Smooth muscle cell (in vitro differentiated cells): ENCODE data around the gene CD40. TPM values are rescaled to one million over a fixed set of nuclear protein-coding genes. Genes with fewer than 3 reads are reported as not detected.

ENCODE experiments used
- DNase-seq: peaks from one replicate; lab custom pipeline; 2025; ENCODE audit not compliant: unreplicated experiment; lab: John Stamatoyannopoulos, UW
- H2AFZ ChIP-seq: fragments of 200-600 bp; sonication (generic); 2 replicates; pipeline ENCODE4 v1.6.0; 2016; ENCODE audit warnings: antibody characterized with exemption, low read depth, mild to moderate bottlenecking
- H3F3A ChIP-seq: fragments of 200-600 bp; sonication (generic); 2 replicates; pipeline ENCODE4 v1.6.0; 2017; ENCODE audit warnings: antibody characterized with exemption, low read depth
- H3K27ac ChIP-seq: fragments of 200-600 bp; sonication (generic); 2 replicates; pipeline ENCODE4 v1.5.1; 2016; ENCODE audit warnings: low read depth, mild to moderate bottlenecking
- H3K27me3 ChIP-seq: fragments of 200-600 bp; sonication (generic); 2 replicates; pipeline ENCODE4 v1.6.1; 2016; ENCODE audit warnings: low read depth, mild to moderate bottlenecking
- H3K36me3 ChIP-seq: fragments of 200-600 bp; sonication (generic); 2 replicates; pipeline ENCODE4 v1.5.1; 2016; ENCODE audit warnings: low read depth
- H3K4me1 ChIP-seq: fragments of 200-600 bp; sonication (generic); 2 replicates; pipeline ENCODE4 v1.5.1; 2016; ENCODE audit warnings: low read depth
- H3K4me2 ChIP-seq: fragments of 200-600 bp; sonication (generic); 2 replicates; pipeline ENCODE4 v1.6.0; 2016; ENCODE audit warnings: mild to moderate bottlenecking
- H3K4me3 ChIP-seq: fragments of 200-600 bp; sonication (generic); 2 replicates; pipeline ENCODE4 v1.5.1; 2016; ENCODE audit warnings: mild to moderate bottlenecking
- H3K79me2 ChIP-seq: fragments of 200-600 bp; sonication (generic); 2 replicates; pipeline ENCODE4 v1.6.0; 2016; ENCODE audit warnings: low read depth, mild to moderate bottlenecking
- H3K9ac ChIP-seq: fragments of 200-600 bp; sonication (generic); 2 replicates; pipeline ENCODE4 v1.6.0; 2016; ENCODE audit warnings: low read depth
- H3K9me3 ChIP-seq: fragments of 200-600 bp; sonication (generic); replicated peaks from 2 replicates; pipeline ENCODE4 v1.5.1; 2016; ENCODE audit warnings: low read depth
- H4K20me1 ChIP-seq: fragments of 200-600 bp; sonication (generic); 2 replicates; pipeline ENCODE4 v1.6.0; 2016; ENCODE audit warnings: low read depth
- WGBS: methylation state at CpG from one replicate; pipeline ENCODE4 v1.1.7; 2016; ENCODE audit warnings: low lambda C conversion rate; 5-methylcytosine and 5-hydroxymethylcytosine counted together
- polyA plus RNA-seq: library from polyadenylated mRNA; unstranded; fragments of >200 nt; fragmentation: Nextera tagmentation; extraction: Ambion mirVana; gene quantifications from 2 replicates; pipeline ENCODE4 v1.2.1, GENCODE V29; 2016
- total RNA-seq: library from RNA; depleted of rRNA; stranded (reverse); fragments of >200 nt; gene quantifications from 2 replicates; pipeline ENCODE4 v1.2.3, GENCODE V29; 2014
- TF ChIP-seq, protein P1 (sequence below): fragments of 200-600 bp; sonication (generic); IDR thresholded peaks from 2 replicates; pipeline ENCODE4 v1.5.1; 2017; ENCODE audit warnings: borderline replicate concordance, mild to moderate bottlenecking, antibody characterized with exemption; ENCODE audit not compliant: insufficient read depth, poor library complexity, severe bottlenecking

The CD40 gene
- total and polyA plus RNA-seq, 2 experiments from 2014 or later, result 13.8 to 27.4 TPM

DNA sequence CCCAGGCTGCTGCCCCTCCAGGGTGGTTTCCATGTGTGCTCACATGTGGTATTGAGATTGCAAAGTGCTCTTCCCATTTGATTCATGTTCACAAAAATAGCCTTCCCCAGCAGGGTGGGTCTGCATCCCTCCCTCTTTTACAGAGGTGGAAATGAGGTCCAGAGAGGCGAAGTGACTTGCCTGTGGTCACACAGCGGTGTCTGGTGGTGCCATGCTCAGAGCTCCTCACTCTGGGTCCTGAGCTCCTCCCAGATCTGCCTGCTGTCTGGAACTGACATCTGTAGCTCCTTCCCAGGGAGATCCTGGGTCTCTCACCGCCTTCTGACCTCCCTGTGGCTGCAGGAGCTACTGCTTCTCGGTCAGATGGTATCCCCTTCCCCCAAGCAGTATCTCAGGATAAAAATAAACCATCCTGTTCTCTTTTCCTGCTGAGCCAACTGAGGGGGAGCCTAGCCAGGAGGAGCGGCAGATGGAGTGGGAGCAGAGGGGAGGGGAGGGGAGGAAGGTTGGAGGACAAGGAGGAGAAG is 11.9 kb downstream of the CD40 start:
- H3K4me2 ChIP-seq, result no peak overlapping the region
- no peaks in the 10 kb centered on the region for H3K79me2 ChIP-seq
- WGBS, result 44% methylated on average over 5 of the region's 5 CpGs

DNA sequence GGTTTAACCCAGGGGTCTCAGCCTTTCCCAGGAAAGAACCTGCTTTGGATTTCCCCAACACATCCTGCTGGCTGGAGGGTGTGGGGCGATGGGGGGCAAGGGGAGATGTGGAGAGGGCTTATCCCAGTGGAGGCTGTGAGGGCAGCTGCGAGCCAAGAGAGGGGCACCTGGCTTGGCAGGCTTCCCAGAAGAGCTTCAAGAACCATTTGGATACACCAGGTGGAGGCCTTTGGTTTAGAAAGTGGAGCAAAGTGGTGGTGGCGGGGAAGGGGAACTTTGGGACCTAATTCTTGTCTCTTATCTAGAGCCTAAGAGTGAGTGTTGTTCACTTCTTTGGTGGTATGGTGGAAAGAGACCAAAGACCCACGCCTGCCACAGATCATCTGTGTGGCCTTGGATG is 12.4 kb downstream of the CD40 start:
- Histone ChIP-seq H3K27ac (no peak overlapping the region), H3K4me3 (no peak overlapping the region), H3K4me2 (no peak overlapping the region), H4K20me1 (no peaks in the 10 kb centered on the region), H3K9me3 (no peaks in the 10 kb centered on the region), H3K9ac (no peak overlapping the region), H2AFZ (no peak overlapping the region), H3F3A (no peaks in the 10 kb centered on the region), H3K4me1 (peaks cover under 1% of the 10 kb centered on the region), H3K27me3 (peaks cover 21% of the 10 kb centered on the region), H3K79me2 (no peaks in the 10 kb centered on the region), H3K36me3 (no peaks in the 10 kb centered on the region)
- WGBS, result 77% methylated on average over 4 of the region's 4 CpGs
- DNase-seq, result no peak
- TF ChIP-seq, protein P1, sequence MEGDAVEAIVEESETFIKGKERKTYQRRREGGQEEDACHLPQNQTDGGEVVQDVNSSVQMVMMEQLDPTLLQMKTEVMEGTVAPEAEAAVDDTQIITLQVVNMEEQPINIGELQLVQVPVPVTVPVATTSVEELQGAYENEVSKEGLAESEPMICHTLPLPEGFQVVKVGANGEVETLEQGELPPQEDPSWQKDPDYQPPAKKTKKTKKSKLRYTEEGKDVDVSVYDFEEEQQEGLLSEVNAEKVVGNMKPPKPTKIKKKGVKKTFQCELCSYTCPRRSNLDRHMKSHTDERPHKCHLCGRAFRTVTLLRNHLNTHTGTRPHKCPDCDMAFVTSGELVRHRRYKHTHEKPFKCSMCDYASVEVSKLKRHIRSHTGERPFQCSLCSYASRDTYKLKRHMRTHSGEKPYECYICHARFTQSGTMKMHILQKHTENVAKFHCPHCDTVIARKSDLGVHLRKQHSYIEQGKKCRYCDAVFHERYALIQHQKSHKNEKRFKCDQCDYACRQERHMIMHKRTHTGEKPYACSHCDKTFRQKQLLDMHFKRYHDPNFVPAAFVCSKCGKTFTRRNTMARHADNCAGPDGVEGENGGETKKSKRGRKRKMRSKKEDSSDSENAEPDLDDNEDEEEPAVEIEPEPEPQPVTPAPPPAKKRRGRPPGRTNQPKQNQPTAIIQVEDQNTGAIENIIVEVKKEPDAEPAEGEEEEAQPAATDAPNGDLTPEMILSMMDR, result no peak

More for the DNA sequence above, 11.9 kb downstream of the CD40 start:
- no peak overlapping the region for H3K4me3 ChIP-seq
- H3K36me3 ChIP-seq, result no peaks in the 10 kb centered on the region
- H3K27ac ChIP-seq, result no peak overlapping the region
- no peaks in the 10 kb centered on the region for H3K4me1 ChIP-seq
- H4K20me1 ChIP-seq, result no peaks in the 10 kb centered on the region
- H3K9ac ChIP-seq, result no peak overlapping the region
- no peak overlapping the region for H2AFZ ChIP-seq
- peaks cover 21% of the 10 kb centered on the region for H3K27me3 ChIP-seq
- TF ChIP-seq, protein P1, result no peak
- H3K9me3 ChIP-seq, result no peaks in the 10 kb centered on the region
- no peak for DNase-seq
- H3F3A ChIP-seq, result no peaks in the 10 kb centered on the region

DNA sequence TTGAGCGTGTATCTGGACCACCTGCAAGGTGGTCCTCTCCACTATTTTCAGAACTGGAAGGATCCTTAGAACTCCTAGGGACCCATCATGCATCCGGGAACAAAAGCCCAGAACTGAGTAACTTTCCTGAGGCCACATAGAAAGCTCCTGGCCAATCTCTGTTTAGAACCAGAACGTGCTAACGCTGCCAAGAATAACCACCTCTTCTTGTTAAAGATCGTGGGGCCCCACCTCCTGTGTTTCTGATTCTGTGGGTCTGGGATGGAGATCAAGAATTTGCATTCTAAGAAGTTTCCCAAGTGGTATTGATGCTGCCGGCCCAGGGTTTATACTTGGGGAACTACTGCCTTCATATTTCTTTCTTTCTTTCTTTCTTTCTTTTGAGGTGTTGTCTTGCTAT is 13.3 kb downstream of the CD40 start:
- Histone ChIP-seq H3K4me2 (no peak overlapping the region), H3K27me3 (peaks cover 21% of the 10 kb centered on the region), H3K9me3 (no peaks in the 10 kb centered on the region), H2AFZ (no peak overlapping the region), H3K79me2 (no peaks in the 10 kb centered on the region), H3K27ac (no peak overlapping the region), H4K20me1 (no peaks in the 10 kb centered on the region), H3K4me1 (peaks cover 8% of the 10 kb centered on the region), H3K9ac (no peak overlapping the region), H3F3A (no peaks in the 10 kb centered on the region), H3K36me3 (no peaks in the 10 kb centered on the region), H3K4me3 (no peak overlapping the region)
- TF ChIP-seq, protein P1, result no peak
- WGBS, result 73% methylated on average over 6 of the region's 6 CpGs
- no peak for DNase-seq

DNA sequence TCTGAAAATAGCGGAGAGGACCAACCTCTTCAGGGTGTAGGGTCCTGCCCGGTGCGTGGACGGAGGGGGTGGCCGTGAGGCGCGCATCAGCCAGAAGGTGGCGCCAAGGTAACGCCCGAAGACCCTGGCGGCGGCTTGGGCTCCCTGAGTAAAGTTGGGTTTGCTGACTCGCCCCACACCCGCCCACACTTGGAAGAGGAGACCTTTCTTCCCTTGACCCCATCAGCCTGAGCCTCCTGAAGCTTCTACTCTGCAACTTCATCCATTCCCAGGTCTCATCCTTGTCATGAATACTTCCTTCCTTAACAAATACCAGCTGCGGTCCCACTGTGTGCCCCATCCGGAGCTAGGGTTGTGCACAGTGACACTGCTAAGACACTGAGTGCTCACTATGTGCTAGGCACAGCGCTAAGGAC is 14.6 kb downstream of the CD40 start:
- H3K27ac ChIP-seq, result no peak overlapping the region
- TF ChIP-seq, protein P1, result peak; percentile 85
- no peaks in the 10 kb centered on the region for H3K9me3 ChIP-seq
- H2AFZ ChIP-seq, result no peak overlapping the region
- no peaks in the 10 kb centered on the region for H4K20me1 ChIP-seq
- DNase-seq, result peak; percentile 19
- peaks cover 21% of the 10 kb centered on the region for H3K27me3 ChIP-seq
- no peaks in the 10 kb centered on the region for H3K79me2 ChIP-seq
- no peak overlapping the region for H3K4me2 ChIP-seq
- H3K4me1 ChIP-seq, result peaks cover 8% of the 10 kb centered on the region
- no peaks in the 10 kb centered on the region for H3K36me3 ChIP-seq
- no peaks in the 10 kb centered on the region for H3F3A ChIP-seq
- WGBS, result 21% methylated on average over 17 of the region's 17 CpGs
- H3K4me3 ChIP-seq, result no peak overlapping the region
- H3K9ac ChIP-seq, result no peak overlapping the region
